Measurements from ENCODE around the gene CAMLG.

DNA sequence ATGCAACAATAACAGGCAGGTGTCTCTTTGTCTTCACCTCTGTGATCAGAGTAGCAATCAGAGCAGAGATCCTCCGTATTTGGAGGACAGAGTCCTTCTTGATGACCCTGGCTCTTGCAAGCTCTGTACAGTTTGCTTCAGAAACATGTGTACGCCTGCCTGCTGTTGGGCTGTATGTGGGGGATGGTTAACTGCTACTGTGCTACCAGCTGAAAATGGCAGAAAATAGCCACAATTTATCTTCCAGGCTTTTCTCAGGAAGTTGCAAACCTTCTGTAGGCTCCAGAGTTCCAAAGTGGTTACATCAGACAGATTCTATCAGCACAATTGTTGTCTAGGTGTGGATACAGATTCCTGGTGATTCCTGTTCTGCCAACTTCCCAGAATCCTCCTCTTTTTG is 55.7 kb downstream of the CAMLG start:
- TF ChIP-seq, protein P1, sequence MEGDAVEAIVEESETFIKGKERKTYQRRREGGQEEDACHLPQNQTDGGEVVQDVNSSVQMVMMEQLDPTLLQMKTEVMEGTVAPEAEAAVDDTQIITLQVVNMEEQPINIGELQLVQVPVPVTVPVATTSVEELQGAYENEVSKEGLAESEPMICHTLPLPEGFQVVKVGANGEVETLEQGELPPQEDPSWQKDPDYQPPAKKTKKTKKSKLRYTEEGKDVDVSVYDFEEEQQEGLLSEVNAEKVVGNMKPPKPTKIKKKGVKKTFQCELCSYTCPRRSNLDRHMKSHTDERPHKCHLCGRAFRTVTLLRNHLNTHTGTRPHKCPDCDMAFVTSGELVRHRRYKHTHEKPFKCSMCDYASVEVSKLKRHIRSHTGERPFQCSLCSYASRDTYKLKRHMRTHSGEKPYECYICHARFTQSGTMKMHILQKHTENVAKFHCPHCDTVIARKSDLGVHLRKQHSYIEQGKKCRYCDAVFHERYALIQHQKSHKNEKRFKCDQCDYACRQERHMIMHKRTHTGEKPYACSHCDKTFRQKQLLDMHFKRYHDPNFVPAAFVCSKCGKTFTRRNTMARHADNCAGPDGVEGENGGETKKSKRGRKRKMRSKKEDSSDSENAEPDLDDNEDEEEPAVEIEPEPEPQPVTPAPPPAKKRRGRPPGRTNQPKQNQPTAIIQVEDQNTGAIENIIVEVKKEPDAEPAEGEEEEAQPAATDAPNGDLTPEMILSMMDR (conservative IDR thresholded peaks at IDR 0.05; ENCODE audit: low read depth, low read length): no peak
- TF ChIP-seq EZH2 (IDR thresholded peaks at IDR 0.05; ENCODE audit: borderline replicate concordance, low read depth, low read length, poor library complexity, severe bottlenecking): no peak

All from A673 (cell line).